IMR-90 (cell line): ENCODE data around the gene BCAS4. TPM values are rescaled to one million over a fixed set of nuclear protein-coding genes. Genes with fewer than 3 reads are reported as not detected.

Experiments
- ATAC-seq: fragments of 200-7000 bp; cut with Tn5 transposase; 2 replicates; pipeline ENCODE4 v1.9.1; 2020; ENCODE audit warnings: low read depth, mild to moderate bottlenecking, moderate library complexity
- BruUV-seq: library from RNA; stranded (reverse); fragments of 400-500 nt; replicated peaks from 2 replicates; lab custom pipeline; 2021; lab: Mats Ljungman, UMichigan
- CTCF ChIA-PET: fragments of 300-600 bp; formaldehyde crosslinking; extraction: SDS; loops from one replicate; lab custom pipeline; 2021; ENCODE audit warnings: antibody characterized with exemption; lab: Yijun Ruan, JAX
- POLR2A ChIA-PET: fragments of 300-600 bp; sonication (Branson Sonifier 250); formaldehyde crosslinking; loops from one replicate; lab custom pipeline; 2022; ENCODE audit warnings: antibody characterized with exemption; ENCODE audit not compliant: unreplicated experiment; lab: Charles Lee
- DNase-seq: peaks from one replicate; pipeline ENCODE4 v3.0.0; 2013
- H2AFZ ChIP-seq: replicated peaks from 2 replicates; pipeline ENCODE3; 2013; ENCODE audit warnings: low read length, mild to moderate bottlenecking; ENCODE audit not compliant: poor library complexity
- H2AK5ac ChIP-seq: 2 replicates; pipeline ENCODE4 v1.6.1; 2013; ENCODE audit warnings: low read depth, low read length, inconsistent platforms
- H2AK9ac ChIP-seq: replicated peaks from 2 replicates; pipeline ENCODE3; 2013; ENCODE audit warnings: mild to moderate bottlenecking, low read depth, low read length, moderate library complexity; ENCODE audit not compliant: poor library complexity
- H2BK120ac ChIP-seq: 2 replicates; pipeline ENCODE4 v1.6.1; 2013; ENCODE audit warnings: low read depth, low read length, inconsistent platforms
- H2BK15ac ChIP-seq: 3 replicates; pipeline ENCODE4 v1.6.1; 2013; ENCODE audit warnings: low read depth, low read length, inconsistent platforms
- H2BK20ac ChIP-seq: 2 replicates; pipeline ENCODE4 v1.6.1; 2013; ENCODE audit warnings: low read depth, mild to moderate bottlenecking, inconsistent platforms, low read length, moderate library complexity
- H2BK5ac ChIP-seq: 2 replicates; pipeline ENCODE4 v1.6.1; 2013; ENCODE audit warnings: mild to moderate bottlenecking, low read depth, low read length, inconsistent platforms; ENCODE audit not compliant: poor library complexity, severe bottlenecking
- H3K14ac ChIP-seq: replicated peaks from 2 replicates; pipeline ENCODE4 v1.6.1; 2013; ENCODE audit warnings: low read depth, low read length, inconsistent platforms
- H3K18ac ChIP-seq: 2 replicates; pipeline ENCODE4 v1.6.1; 2013; ENCODE audit warnings: low read depth, low read length, control low read depth
- H3K23ac ChIP-seq: 2 replicates; pipeline ENCODE4 v1.6.1; 2013; ENCODE audit warnings: low read depth, low read length, inconsistent platforms
- H3K27ac ChIP-seq: 2 replicates; pipeline ENCODE4 v1.5.1; 2013; ENCODE audit warnings: mild to moderate bottlenecking, control low read depth, low read length; ENCODE audit not compliant: insufficient read depth
- H3K27me3 ChIP-seq: 2 replicates; pipeline ENCODE4 v1.6.1; 2013; ENCODE audit warnings: low read length; ENCODE audit not compliant: control insufficient read depth, insufficient read depth
- H3K36me3 ChIP-seq: 2 replicates; pipeline ENCODE4 v1.6.1; 2013; ENCODE audit warnings: low read length, mixed read lengths; ENCODE audit not compliant: control insufficient read depth, insufficient read depth
- H3K4ac ChIP-seq: 2 replicates; pipeline ENCODE4 v1.6.1; 2013; ENCODE audit warnings: low read depth, low read length, inconsistent platforms
- H3K4me1 ChIP-seq: 2 replicates; pipeline ENCODE4 v1.6.1; 2013; ENCODE audit warnings: low read length, mixed read lengths; ENCODE audit not compliant: control insufficient read depth, insufficient read depth
- H3K4me2 ChIP-seq: 2 replicates; pipeline ENCODE4 v1.6.1; 2013; ENCODE audit warnings: low read depth, mild to moderate bottlenecking, control low read depth, low read length, moderate library complexity
- H3K4me3 ChIP-seq: 2 replicates; pipeline ENCODE4 v1.5.1; 2013; ENCODE audit warnings: low read depth, mild to moderate bottlenecking, control low read depth, low read length, moderate library complexity; ENCODE audit not compliant: insufficient read depth
- H3K56ac ChIP-seq: 2 replicates; pipeline ENCODE4 v1.6.1; 2013; ENCODE audit warnings: low read length, inconsistent platforms; ENCODE audit not compliant: insufficient read depth; ENCODE audit errors: extremely low read depth
- H3K79me1 ChIP-seq, 2 experiments: 2 replicates each; pipeline ENCODE4 v1.6.1; 2013; ENCODE audit warnings: low read length in 2 of 2, inconsistent platforms in 1 of 2, low read depth in 1 of 2
- H3K9ac ChIP-seq: 2 replicates; pipeline ENCODE4 v1.6.1; 2013; ENCODE audit warnings: low read depth, low read length, control low read depth
- H3K9me1 ChIP-seq: 2 replicates; pipeline ENCODE4 v1.6.1; 2013; ENCODE audit warnings: low read length, inconsistent platforms; ENCODE audit not compliant: insufficient read depth
- H3K9me3 ChIP-seq: 2 replicates; pipeline ENCODE4 v1.6.1; 2013; ENCODE audit warnings: low read length; ENCODE audit not compliant: control insufficient read depth, insufficient read depth
- H4K20me1 ChIP-seq: 2 replicates; pipeline ENCODE4 v1.6.1; 2013; ENCODE audit warnings: low read length, inconsistent platforms; ENCODE audit not compliant: insufficient read depth
- H4K5ac ChIP-seq: 2 replicates; pipeline ENCODE4 v1.6.1; 2013; ENCODE audit warnings: mild to moderate bottlenecking, low read depth, low read length, control low read depth
- H4K8ac ChIP-seq, 2 experiments: 2 replicates each; pipeline ENCODE4 v1.6.1; 2013; ENCODE audit warnings: low read depth in 2 of 2, low read length in 2 of 2, control low read depth in 1 of 2, inconsistent platforms in 1 of 2
- H4K91ac ChIP-seq: 2 replicates; pipeline ENCODE4 v1.6.1; 2013; ENCODE audit warnings: low read depth, low read length, inconsistent platforms; ENCODE audit not compliant: insufficient read depth
- CEBPB ChIP-seq: IDR thresholded peaks from 2 replicates; pipeline ENCODE4 v1.6.1; 2012; ENCODE audit warnings: low read depth, low read length, improper control_type of control experiment
- SMC3 ChIP-seq: fragments of 150-350 bp; IDR thresholded peaks from 2 replicates; pipeline ENCODE4 v1.6.1; 2016; ENCODE audit warnings: low read depth, mild to moderate bottlenecking, antibody characterized with exemption, low read length, moderate library complexity
- WGBS, 2 experiments: methylation state at CpG; one replicate each; pipeline versions ENCODE4 v1.1.5 to v1.1.7; 2013; ENCODE audit warnings: missing lambda C conversion rate in 2 of 2; ENCODE audit not compliant: insufficient read length in 1 of 2; ENCODE audit errors: extremely low coverage in 2 of 2; 5-methylcytosine and 5-hydroxymethylcytosine counted together
- dilution Hi-C: fragments of 300-500 bp; cut with HindIII; formaldehyde crosslinking; loops from one replicate; pipeline ENCODE4 v1.14.3; 2018; ENCODE audit warnings: low sequenced_read_pairs; ENCODE audit not compliant: unreplicated experiment
- in situ Hi-C: fragments of 300-500 bp; cut with MboI; formaldehyde crosslinking; loops from 3 replicates; pipeline ENCODE4 v1.14.3; 2019; ENCODE audit warnings: low sequenced_read_pairs, inconsistent platforms, mixed read lengths
- intact Hi-C: fragments of 100-400 bp; cut with micrococcal nuclease; formaldehyde crosslinking; loops from 2 replicates; pipeline ENCODE4 v1.10.0; 2022
- polyA plus RNA-seq, 3 experiments: library from polyadenylated mRNA; depleted of rRNA; stranded (reverse); fragments of >200 nt; gene quantifications; 2 replicates each; pipeline ENCODE4 v1.2.3, GENCODE V29; 2012; ENCODE audit warnings: low replicate concordance in 1 of 3
- total RNA-seq: library from RNA; depleted of rRNA; stranded (reverse); fragments of >200 nt; gene quantifications from 2 replicates; pipeline ENCODE4 v1.2.3, GENCODE V29; 2012

BCAS4 gene
- total and polyA plus RNA-seq, 2 of the 4 experiments (the other 2 are of a cell fraction), result 42.7 to 47.5 TPM

DNA sequence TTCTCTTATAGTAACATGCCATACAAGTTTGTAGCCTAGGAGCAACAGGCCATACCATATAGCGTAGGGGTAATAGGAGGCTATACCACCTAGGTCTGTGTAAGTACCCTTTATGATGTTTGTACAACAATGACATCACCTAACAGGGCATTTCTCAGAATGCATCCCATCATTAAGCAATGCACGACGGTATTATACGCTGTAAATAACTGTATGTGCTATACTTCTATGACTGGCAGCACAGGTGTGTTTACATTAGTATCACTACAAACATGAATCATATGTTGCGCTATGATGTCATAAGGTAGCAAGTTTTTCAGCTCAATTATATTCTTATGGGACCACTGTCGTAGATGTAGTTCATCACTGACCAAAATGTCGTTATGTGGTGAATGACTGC is 105.4 kb downstream of the BCAS4 start:
- Histone ChIP-seq H3K4ac (no peak overlapping the region), H3K56ac (no peak overlapping the region), H3K4me3 (no peak overlapping the region), H4K20me1 (peaks cover 68% of the 10 kb centered on the region), H3K4me1 (peaks cover 3% of the 10 kb centered on the region), H2BK20ac (no peak overlapping the region), H3K4me2 (no peak overlapping the region), H2AK5ac (no peak overlapping the region), H3K36me3 (peaks cover 31% of the 10 kb centered on the region), H4K91ac (no peak overlapping the region), H3K27ac (no peak overlapping the region), H4K5ac (no peak overlapping the region), H3K27me3 (no peaks in the 10 kb centered on the region), H2AFZ (no peak overlapping the region), H2BK15ac (no peak overlapping the region), H3K79me1 (peaks cover 36 to 80% of the 10 kb centered on the region in 2 experiments), H3K9ac (no peak overlapping the region), H3K9me3 (no peaks in the 10 kb centered on the region), H4K8ac (no peak overlapping the region), H2AK9ac (no peak overlapping the region), H3K18ac (no peak overlapping the region), H2BK5ac (no peak overlapping the region), H2BK120ac (no peak overlapping the region), H3K9me1 (peaks cover 12% of the 10 kb centered on the region), H3K23ac (no peak overlapping the region), H3K14ac (no peak overlapping the region)
- no CpG with 5 or more reads among the region's 7 CpGs for WGBS, 2 experiments
- TF ChIP-seq CEBPB, result no peak
- TF ChIP-seq SMC3, result no peak
- BruUV-seq, result no TSS peak
- in situ Hi-C loops (no loop called here), intact Hi-C loops (no loop called here), dilution Hi-C loops (loop anchor here (25.0 kb wide), 1 partner anchor 88 kb away; no protein-coding TSS in a partner anchor)
- ATAC-seq (no peak), DNase-seq (no peak)
- ChIA-PET POLR2A (no interaction called here), CTCF (interaction anchor here (0.6 to 1.5 kb wide), 4 partner anchors 11 to 1077 kb away, joined by 3 to 7 read pairs (median 4); no protein-coding TSS in a partner anchor)
